Astrocyte (in vitro differentiated cells and primary cell): ENCODE measurements around the gene ZC3H11A. TPM values are rescaled to one million over a fixed set of nuclear protein-coding genes. Genes with fewer than 3 reads are reported as not detected.

ENCODE experiments used
- DNase-seq: peaks from one replicate; pipeline ENCODE4 v3.0.0-alpha.2; 2010; ENCODE audit warnings: low read depth
- FAIRE-seq: peaks from 2 replicates; lab custom pipeline; 2011; peaks lifted over from hg19 to GRCh38; lab: Jason Lieb, UNC
- H2AFZ ChIP-seq: 2 replicates; pipeline ENCODE4 v1.6.0; 2012; ENCODE audit warnings: low read depth, low read length, inconsistent platforms
- H3K27ac ChIP-seq: 2 replicates; pipeline ENCODE4 v1.5.1; 2011; ENCODE audit warnings: low read depth, low read length, inconsistent platforms
- H3K27me3 ChIP-seq: 2 replicates; pipeline ENCODE4 v1.6.0; 2011; ENCODE audit warnings: low read length, inconsistent platforms; ENCODE audit not compliant: insufficient read depth
- H3K36me3 ChIP-seq: 2 replicates; pipeline ENCODE4 v1.5.1; 2011; ENCODE audit warnings: low read length, inconsistent platforms; ENCODE audit not compliant: insufficient read depth
- H3K4me1 ChIP-seq: 2 replicates; pipeline ENCODE4 v1.5.1; 2011; ENCODE audit warnings: low read length, inconsistent platforms; ENCODE audit not compliant: insufficient read depth
- H3K4me2 ChIP-seq: 2 replicates; pipeline ENCODE4 v1.6.0; 2012; ENCODE audit warnings: low read length, inconsistent platforms
- H3K4me3 ChIP-seq: 2 replicates; pipeline ENCODE4 v1.5.1; 2011; ENCODE audit warnings: low read depth, mild to moderate bottlenecking, low read length, inconsistent platforms; ENCODE audit not compliant: insufficient read depth
- H3K79me2 ChIP-seq: 2 replicates; pipeline ENCODE4 v1.6.0; 2012; ENCODE audit warnings: mild to moderate bottlenecking, low read length, inconsistent platforms; ENCODE audit not compliant: insufficient read depth
- H3K9ac ChIP-seq: 2 replicates; pipeline ENCODE4 v1.6.0; 2012; ENCODE audit warnings: mild to moderate bottlenecking, low read length, inconsistent platforms
- H3K9me3 ChIP-seq: 2 replicates; pipeline ENCODE4 v1.5.1; 2012; ENCODE audit warnings: low read depth, mild to moderate bottlenecking, low read length, inconsistent platforms; ENCODE audit not compliant: insufficient read depth
- H4K20me1 ChIP-seq: 2 replicates; pipeline ENCODE4 v1.6.0; 2012; ENCODE audit warnings: low read length, inconsistent platforms; ENCODE audit not compliant: insufficient read depth
- H3K27ac Mint-ChIP-seq: one replicate; pipeline ENCODE4 v1.8.0; 2021; ENCODE audit warnings: mild to moderate bottlenecking, mixed read lengths; ENCODE audit not compliant: unreplicated experiment
- H3K27me3 Mint-ChIP-seq: one replicate; pipeline ENCODE4 v1.8.0; 2021; ENCODE audit warnings: low read depth, mixed read lengths; ENCODE audit not compliant: unreplicated experiment
- H3K36me3 Mint-ChIP-seq: one replicate; pipeline ENCODE4 v1.8.0; 2021; ENCODE audit warnings: low read depth, mixed read lengths; ENCODE audit not compliant: unreplicated experiment
- H3K4me1 Mint-ChIP-seq: one replicate; pipeline ENCODE4 v1.8.0; 2021; ENCODE audit warnings: low read depth, mixed read lengths; ENCODE audit not compliant: unreplicated experiment
- H3K4me3 Mint-ChIP-seq: one replicate; pipeline ENCODE4 v1.8.0; 2021; ENCODE audit warnings: mild to moderate bottlenecking, moderate library complexity, mixed read lengths; ENCODE audit not compliant: unreplicated experiment
- H3K9me3 Mint-ChIP-seq: one replicate; pipeline ENCODE4 v1.8.0; 2021; ENCODE audit warnings: mild to moderate bottlenecking, mixed read lengths; ENCODE audit not compliant: unreplicated experiment
- EZH2 ChIP-seq: IDR thresholded peaks from 2 replicates; pipeline ENCODE4 v1.6.1; 2012; ENCODE audit warnings: mild to moderate bottlenecking, low read length, inconsistent platforms; ENCODE audit not compliant: insufficient read depth
- total RNA-seq: library from RNA; stranded (reverse); gene quantifications from 2 replicates; pipeline ENCODE4 v1.2.1, GENCODE V29; 2021
- TF ChIP-seq, protein P1 (sequence below): IDR thresholded peaks from 2 replicates; pipeline ENCODE4 v1.5.1; 2011; ENCODE audit warnings: low read depth, mild to moderate bottlenecking, inconsistent platforms, low read length, moderate library complexity; ENCODE audit not compliant: insufficient read depth

The ZC3H11A gene
- total RNA-seq, 1 donor from 2014 or later = 87.4 TPM

DNA sequence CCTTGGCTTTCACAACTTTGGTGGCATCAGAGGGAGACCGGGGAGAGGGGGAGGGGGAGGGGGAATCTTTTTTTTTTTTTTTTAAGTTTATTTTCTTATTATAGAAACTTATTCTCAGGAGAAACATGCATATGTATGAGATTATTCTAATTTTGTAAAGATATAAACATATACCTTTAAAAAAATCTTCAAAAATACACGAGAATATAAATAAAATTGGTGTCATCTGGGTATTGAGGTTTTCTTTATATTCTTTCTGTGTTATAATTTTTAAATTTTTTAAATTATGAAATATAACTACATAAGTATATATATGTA, 47.1 kb downstream of the ZC3H11A start:
- H3K36me3 Mint-ChIP-seq = peaks cover 26% of the 10 kb centered on the region
- Histone ChIP-seq H3K4me2 (no peak overlapping the region), H2AFZ (no peak overlapping the region), H3K79me2 (peaks cover 22% of the 10 kb centered on the region), H4K20me1 (peaks cover 53% of the 10 kb centered on the region), H3K4me3 (no peak overlapping the region), H3K36me3 (peaks cover 45% of the 10 kb centered on the region), H3K9me3 (no peaks in the 10 kb centered on the region), H3K27ac (no peak overlapping the region), H3K27me3 (no peaks in the 10 kb centered on the region), H3K9ac (no peak overlapping the region), H3K4me1 (no peaks in the 10 kb centered on the region)
- DNase-seq = no peak
- H3K9me3 Mint-ChIP-seq = no peaks in the 10 kb centered on the region
- no peaks in the 10 kb centered on the region for H3K27me3 Mint-ChIP-seq
- H3K27ac Mint-ChIP-seq = no peak overlapping the region
- no peaks in the 10 kb centered on the region for H3K4me1 Mint-ChIP-seq
- no peak overlapping the region for H3K4me3 Mint-ChIP-seq
- TF ChIP-seq, protein P1, sequence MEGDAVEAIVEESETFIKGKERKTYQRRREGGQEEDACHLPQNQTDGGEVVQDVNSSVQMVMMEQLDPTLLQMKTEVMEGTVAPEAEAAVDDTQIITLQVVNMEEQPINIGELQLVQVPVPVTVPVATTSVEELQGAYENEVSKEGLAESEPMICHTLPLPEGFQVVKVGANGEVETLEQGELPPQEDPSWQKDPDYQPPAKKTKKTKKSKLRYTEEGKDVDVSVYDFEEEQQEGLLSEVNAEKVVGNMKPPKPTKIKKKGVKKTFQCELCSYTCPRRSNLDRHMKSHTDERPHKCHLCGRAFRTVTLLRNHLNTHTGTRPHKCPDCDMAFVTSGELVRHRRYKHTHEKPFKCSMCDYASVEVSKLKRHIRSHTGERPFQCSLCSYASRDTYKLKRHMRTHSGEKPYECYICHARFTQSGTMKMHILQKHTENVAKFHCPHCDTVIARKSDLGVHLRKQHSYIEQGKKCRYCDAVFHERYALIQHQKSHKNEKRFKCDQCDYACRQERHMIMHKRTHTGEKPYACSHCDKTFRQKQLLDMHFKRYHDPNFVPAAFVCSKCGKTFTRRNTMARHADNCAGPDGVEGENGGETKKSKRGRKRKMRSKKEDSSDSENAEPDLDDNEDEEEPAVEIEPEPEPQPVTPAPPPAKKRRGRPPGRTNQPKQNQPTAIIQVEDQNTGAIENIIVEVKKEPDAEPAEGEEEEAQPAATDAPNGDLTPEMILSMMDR = no peak
- TF ChIP-seq EZH2 = no peak
- no peak for FAIRE-seq

DNA sequence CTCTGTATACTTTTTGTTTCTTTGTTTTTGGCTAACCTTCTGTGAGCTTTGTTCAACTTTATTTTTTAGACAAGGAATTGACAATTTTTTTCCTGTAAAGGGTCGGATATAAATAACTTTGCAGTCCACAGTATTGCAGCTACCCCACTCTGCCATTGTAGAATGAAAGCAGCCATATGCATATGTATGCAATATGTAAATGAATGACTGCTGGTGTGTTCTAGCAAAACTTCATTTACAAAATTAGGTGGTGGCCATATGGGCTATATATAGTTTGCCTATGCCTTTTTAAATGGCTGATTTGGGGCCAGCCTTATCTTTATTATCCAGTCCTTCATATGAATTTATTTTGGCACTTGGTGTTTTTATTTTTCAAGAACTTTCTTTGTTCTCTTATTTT, 48.0 kb downstream of the ZC3H11A start:
- Histone ChIP-seq H3K9me3 (no peaks in the 10 kb centered on the region), H3K4me2 (no peak overlapping the region), H3K79me2 (peaks cover 24% of the 10 kb centered on the region), H4K20me1 (peaks cover 49% of the 10 kb centered on the region), H2AFZ (no peak overlapping the region), H3K27me3 (no peaks in the 10 kb centered on the region), H3K36me3 (peaks cover 43% of the 10 kb centered on the region), H3K9ac (no peak overlapping the region), H3K4me1 (no peaks in the 10 kb centered on the region), H3K27ac (no peak overlapping the region), H3K4me3 (no peak overlapping the region)
- H3K4me1 Mint-ChIP-seq = no peaks in the 10 kb centered on the region
- no peaks in the 10 kb centered on the region for H3K9me3 Mint-ChIP-seq
- peaks cover 19% of the 10 kb centered on the region for H3K36me3 Mint-ChIP-seq
- TF ChIP-seq, protein P1 = no peak
- TF ChIP-seq EZH2 = no peak
- FAIRE-seq (no peak), DNase-seq (no peak)
- H3K27me3 Mint-ChIP-seq = no peaks in the 10 kb centered on the region
- H3K4me3 Mint-ChIP-seq = no peak overlapping the region
- no peak overlapping the region for H3K27ac Mint-ChIP-seq

Other genes with a start within 250 kb of the ZC3H11A start
- gene ATP2B4, start 168.8 kb upstream of the ZC3H11A start, total RNA-seq = 103 and 114 TPM in 2 replicates
- not detected in 2 replicates for gene LAX1, start 30.4 kb upstream of the ZC3H11A start, total RNA-seq
- gene ZBED6, start within 50 bp of the ZC3H11A start, total RNA-seq = 34.1 and 36.2 TPM in 2 replicates
- 102 and 122 TPM in 2 replicates for gene SNRPE, start 66.0 kb downstream of the ZC3H11A start, total RNA-seq